Body of pancreas (tissue), 4 donors: Measurements from ENCODE around the gene MYO9B. TPM values are rescaled to one million over a fixed set of nuclear protein-coding genes. Genes with fewer than 3 reads are reported as not detected.
"Not testable (repeated sequence)": the region's sequence is repeated elsewhere in the genome, so short reads cannot be mapped to it uniquely, and the experiment has no call there.

ENCODE experiments used
- ATAC-seq: fragments of 150-250 bp; one replicate; pipeline ENCODE4 v1.9.1; 2016
- DNase-seq, 4 donors: peaks; one replicate each; pipeline ENCODE4 v3.0.0-alpha.2; 2019
- H3K27ac ChIP-seq, 4 donors: fragments of 200-600 bp; sonication (generic); 1 replicate in 3 of 4; 2 replicates in 1 of 4; pipeline versions ENCODE4 v1.5.1 to v1.6.1; 2016 to 2019; ENCODE audit warnings: mild to moderate bottlenecking in 1 of 4, mixed read lengths in 1 of 4, moderate library complexity in 1 of 4
- H3K27me3 ChIP-seq, 2 donors: fragments of 200-600 bp; sonication (generic); one replicate each; pipeline ENCODE4 v1.6.0; 2016; ENCODE audit warnings: mild to moderate bottlenecking in 1 of 2
- H3K36me3 ChIP-seq, 2 donors: fragments of 200-600 bp; sonication (generic); replicated peaks in 1 of 2; 2 replicates each; pipeline ENCODE4 v1.5.1; 2016; ENCODE audit warnings: low read depth in 2 of 2; ENCODE audit not compliant: insufficient read depth in 1 of 2
- H3K4me1 ChIP-seq: fragments of 200-600 bp; sonication (generic); one replicate; pipeline ENCODE4 v1.6.0; 2016
- H3K4me3 ChIP-seq, 2 donors: fragments of 200-600 bp; sonication (generic); 1 replicate in 1 of 2; 2 replicates in 1 of 2; pipeline ENCODE4 v1.5.1; 2016 to 2019
- H3K9me3 ChIP-seq, 3 donors: fragments of 200-600 bp; sonication (generic); 1 replicate in 2 of 3; 2 replicates in 1 of 3; pipeline ENCODE4 v1.5.1; 2016
- POLR2A ChIP-seq, 3 donors: fragments of 450-650 bp; IDR thresholded peaks; one replicate each; pipeline ENCODE4 v1.6.1; 2016; ENCODE audit warnings: antibody characterized with exemption in 3 of 3, mild to moderate bottlenecking in 2 of 3
- WGBS, 2 donors: methylation state at CpG; one replicate each; pipeline ENCODE4 v1.1.5; 2017; 5-methylcytosine and 5-hydroxymethylcytosine counted together
- intact Hi-C: fragments of 100-400 bp; cut with DNase I; formaldehyde crosslinking; loops from one replicate; pipeline ENCODE4 v1.15.1; 2023
- total RNA-seq, 2 donors: library from RNA; depleted of rRNA; stranded (reverse); fragments of >200 nt; gene quantifications; one replicate each; pipeline ENCODE4 v1.1.0, GENCODE V29; 2016
- TF ChIP-seq, protein P1 (sequence below), 7 experiments: fragments of 450-650 bp in 4 of 7; fragments of 200-600 bp in 3 of 7; sonication (generic) in 3 of 7; IDR thresholded peaks; one replicate each; pipeline ENCODE4 v1.5.1; 2016 to 2019; ENCODE audit warnings: antibody characterized with exemption in 7 of 7

MYO9B gene
- total RNA-seq, 2 donors from 2014 or later, result 26.2 to 56.0 TPM

- no peak overlapping the region for H3K27ac ChIP-seq
- TF ChIP-seq, protein P1, sequence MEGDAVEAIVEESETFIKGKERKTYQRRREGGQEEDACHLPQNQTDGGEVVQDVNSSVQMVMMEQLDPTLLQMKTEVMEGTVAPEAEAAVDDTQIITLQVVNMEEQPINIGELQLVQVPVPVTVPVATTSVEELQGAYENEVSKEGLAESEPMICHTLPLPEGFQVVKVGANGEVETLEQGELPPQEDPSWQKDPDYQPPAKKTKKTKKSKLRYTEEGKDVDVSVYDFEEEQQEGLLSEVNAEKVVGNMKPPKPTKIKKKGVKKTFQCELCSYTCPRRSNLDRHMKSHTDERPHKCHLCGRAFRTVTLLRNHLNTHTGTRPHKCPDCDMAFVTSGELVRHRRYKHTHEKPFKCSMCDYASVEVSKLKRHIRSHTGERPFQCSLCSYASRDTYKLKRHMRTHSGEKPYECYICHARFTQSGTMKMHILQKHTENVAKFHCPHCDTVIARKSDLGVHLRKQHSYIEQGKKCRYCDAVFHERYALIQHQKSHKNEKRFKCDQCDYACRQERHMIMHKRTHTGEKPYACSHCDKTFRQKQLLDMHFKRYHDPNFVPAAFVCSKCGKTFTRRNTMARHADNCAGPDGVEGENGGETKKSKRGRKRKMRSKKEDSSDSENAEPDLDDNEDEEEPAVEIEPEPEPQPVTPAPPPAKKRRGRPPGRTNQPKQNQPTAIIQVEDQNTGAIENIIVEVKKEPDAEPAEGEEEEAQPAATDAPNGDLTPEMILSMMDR (IDR thresholded peaks at IDR 0.05), result no peak
- TF ChIP-seq POLR2A (IDR thresholded peaks at IDR 0.05), result no peak
- WGBS, 2 donors, result 61 to 86% methylated on average over 11 of the region's 11 CpGs
These were observed 108.3 kb downstream of the MYO9B start for GRCh38 chr19:17183858-17184321.

DNA sequence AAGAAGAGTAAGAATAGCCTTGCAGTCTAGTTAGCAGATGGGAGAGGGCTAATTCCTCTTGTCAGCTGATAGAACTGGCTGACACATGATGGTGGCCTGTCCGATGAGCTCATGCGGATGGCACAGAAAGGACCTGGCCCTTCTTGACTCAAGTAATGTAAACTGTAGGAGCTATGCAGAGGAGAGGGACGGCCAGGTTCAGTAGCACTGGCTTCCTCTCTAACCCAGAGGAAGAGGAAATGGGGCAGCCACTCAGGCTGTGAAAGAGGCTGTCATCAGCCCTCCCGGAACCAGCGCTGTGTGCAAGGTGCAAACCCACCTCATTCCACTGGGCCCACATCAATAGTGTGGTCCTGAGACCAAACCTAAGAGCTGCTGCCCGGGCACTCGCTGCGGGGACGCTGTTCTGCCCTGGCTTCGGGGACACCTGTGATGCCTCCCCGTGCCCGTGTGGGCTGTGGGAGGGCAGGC, 108.8 kb downstream of the MYO9B start:
- intact Hi-C loops, result no loop called here
- ATAC-seq (no peak), DNase-seq (no peak)
- Histone ChIP-seq H3K27me3 (no peaks in the 10 kb centered on the region), H3K27ac (no peak overlapping the region), H3K9me3 (no peaks in the 10 kb centered on the region), H3K4me3 (no peak overlapping the region), H3K36me3 (peaks cover 0 to 7% of the 10 kb centered on the region in 2 donors), H3K4me1 (no peaks in the 10 kb centered on the region)
- no peak for TF ChIP-seq POLR2A (IDR thresholded peaks at IDR 0.05)
- WGBS, 2 donors, result 83 to 90% methylated on average over 2 to 12 of the region's 12 CpGs

More at GRCh38 chr19:17183858-17184321, 108.3 kb downstream of the MYO9B start:
- peaks cover 0 to 7% of the 10 kb centered on the region in 2 donors for H3K36me3 ChIP-seq
- no peaks in the 10 kb centered on the region for H3K4me1 ChIP-seq
- DNase-seq (no peak), ATAC-seq (no peak)
- no peaks in the 10 kb centered on the region for H3K9me3 ChIP-seq
- H3K27me3 ChIP-seq, result no peaks in the 10 kb centered on the region
- intact Hi-C loops, result no loop called here
- no peak overlapping the region for H3K4me3 ChIP-seq

DNA sequence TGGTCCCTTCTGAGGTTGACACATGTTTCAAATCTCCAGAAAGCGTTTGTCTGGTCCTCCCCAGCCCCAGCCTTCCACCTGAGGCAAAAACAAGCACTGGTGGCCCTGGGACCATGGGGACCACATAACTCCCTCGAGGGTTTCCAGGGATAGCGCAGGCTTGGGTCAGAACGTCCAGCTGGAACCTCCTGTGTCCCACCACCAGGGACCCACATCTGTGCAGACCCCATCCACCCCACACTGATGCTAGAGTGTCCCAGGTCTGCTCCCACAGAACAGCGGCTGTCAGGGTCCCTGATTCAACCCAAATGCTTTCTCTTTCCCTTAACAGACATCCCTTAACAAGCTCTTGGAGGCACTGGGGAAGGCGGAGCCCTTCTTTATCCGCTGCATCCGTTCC, 110.0 kb downstream of the MYO9B start:
- no peak for DNase-seq
- Histone ChIP-seq H3K4me3 (no peak overlapping the region), H3K4me1 (no peaks in the 10 kb centered on the region), H3K27me3 (no peaks in the 10 kb centered on the region), H3K9me3 (no peaks in the 10 kb centered on the region), H3K36me3 (peaks cover 0 to 7% of the 10 kb centered on the region in 2 donors), H3K27ac (no peak overlapping the region)
- ATAC-seq, result no peak
- TF ChIP-seq POLR2A (IDR thresholded peaks at IDR 0.05), result no peak
- TF ChIP-seq, protein P1 (IDR thresholded peaks at IDR 0.05), result no peak
- WGBS, 2 donors, result 80 to 90% methylated on average over 5 to 8 of the region's 8 CpGs
- intact Hi-C loops, result no loop called here

DNA sequence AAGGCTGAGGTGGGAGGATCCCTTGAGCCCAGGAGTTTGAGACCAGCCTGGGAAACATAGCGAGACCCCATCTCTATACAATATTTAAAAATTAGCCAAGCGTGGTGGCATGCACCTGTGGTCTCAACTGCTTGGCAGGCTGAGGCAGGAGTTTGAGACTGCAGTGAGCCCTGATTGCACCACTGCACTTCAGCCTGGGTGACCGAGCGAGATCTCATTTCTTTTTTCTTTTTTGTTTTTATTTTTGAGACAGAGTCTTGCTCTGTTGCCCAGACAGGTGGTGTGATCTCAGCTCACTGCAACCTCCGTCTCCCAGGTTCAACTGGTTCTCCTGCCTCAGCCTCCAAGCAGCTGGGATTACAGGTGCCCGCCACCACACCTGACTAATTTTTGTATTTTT, 116.2 kb downstream of the MYO9B start:
- DNase-seq, result not testable (repeated sequence)
- H3K36me3 ChIP-seq, result peaks cover 12 to 28% of the 10 kb centered on the region in 2 donors

GRCh38 chr19:17192751-17193150, 117.2 kb downstream of the MYO9B start:
- intact Hi-C loops, result no loop called here
- no peaks in the 10 kb centered on the region for H3K9me3 ChIP-seq
- peaks cover 12 to 29% of the 10 kb centered on the region in 2 donors for H3K36me3 ChIP-seq
- 99 to 100% methylated on average over 8 to 26 of the region's 26 CpGs for WGBS, 2 donors
- TF ChIP-seq POLR2A (IDR thresholded peaks at IDR 0.05), result no peak
- TF ChIP-seq, protein P1 (IDR thresholded peaks at IDR 0.05), result no peak
- H3K4me1 ChIP-seq, result no peaks in the 10 kb centered on the region
- no peak overlapping the region for H3K27ac ChIP-seq
- H3K4me3 ChIP-seq, result no peak overlapping the region
- DNase-seq (no peak), ATAC-seq (no peak)
- no peaks in the 10 kb centered on the region for H3K27me3 ChIP-seq

More for the DNA sequence above, 116.2 kb downstream of the MYO9B start:
- intact Hi-C loops, H3K27ac ChIP-seq, H3K4me3 ChIP-seq, H3K9me3 ChIP-seq, H3K4me1 ChIP-seq, H3K27me3 ChIP-seq, ATAC-seq: not testable (repeated sequence)
- WGBS, 2 donors, result 88 to 93% methylated on average over 6 of the region's 6 CpGs

DNA sequence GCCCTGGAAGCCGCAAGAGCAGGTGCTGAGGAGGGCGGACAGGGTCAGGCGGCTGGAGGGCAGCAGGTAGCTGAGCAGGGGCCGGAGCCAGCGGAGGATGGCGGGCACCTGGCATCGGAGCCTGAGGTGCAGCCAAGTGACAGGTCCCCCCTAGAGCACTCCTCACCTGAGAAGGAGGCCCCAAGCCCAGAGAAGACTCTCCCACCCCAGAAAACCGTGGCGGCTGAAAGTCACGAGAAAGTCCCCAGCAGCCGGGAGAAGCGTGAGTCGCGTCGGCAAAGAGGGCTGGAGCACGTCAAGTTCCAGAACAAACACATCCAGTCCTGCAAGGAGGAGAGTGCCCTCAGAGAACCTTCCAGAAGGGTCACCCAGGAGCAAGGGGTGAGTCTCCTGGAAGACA, 119.0 kb downstream of the MYO9B start:
- WGBS, 2 donors, result 94 to 95% methylated on average over 10 to 16 of the region's 16 CpGs
- no peaks in the 10 kb centered on the region for H3K4me1 ChIP-seq
- intact Hi-C loops, result no loop called here
- H3K27ac ChIP-seq, result no peak overlapping the region
- H3K36me3 ChIP-seq, result peaks cover 12 to 27% of the 10 kb centered on the region in 2 donors
- H3K9me3 ChIP-seq, result no peaks in the 10 kb centered on the region
- ATAC-seq (no peak), DNase-seq (no peak)
- H3K4me3 ChIP-seq, result no peak overlapping the region
- no peaks in the 10 kb centered on the region for H3K27me3 ChIP-seq
- TF ChIP-seq POLR2A (IDR thresholded peaks at IDR 0.05), result no peak
- TF ChIP-seq, protein P1 (IDR thresholded peaks at IDR 0.05), result no peak
